Ishikawa (cell line): ENCODE results near the gene MLXIP.

Experiments used
- CEBPB ChIP-seq: IDR thresholded peaks from 2 replicates; pipeline ENCODE4 v1.6.1; 2012
- CREB1 ChIP-seq: IDR thresholded peaks from 2 replicates; pipeline ENCODE4 v1.6.1; 2012; ENCODE audit warnings: low read depth
- EGR1 ChIP-seq: IDR thresholded peaks from 2 replicates; pipeline ENCODE4 v1.6.1; 2012
- EP300 ChIP-seq: IDR thresholded peaks from 2 replicates; pipeline ENCODE4 v1.6.1; 2012; ENCODE audit warnings: borderline replicate concordance
- FOXM1 ChIP-seq: IDR thresholded peaks from 2 replicates; pipeline ENCODE4 v1.6.1; 2012; ENCODE audit warnings: low read depth, borderline replicate concordance
- MAX ChIP-seq: IDR thresholded peaks from 2 replicates; pipeline ENCODE4 v1.6.1; 2012
- NFIC ChIP-seq: IDR thresholded peaks from 2 replicates; pipeline ENCODE4 v1.6.1; 2012
- RAD21 ChIP-seq: IDR thresholded peaks from 2 replicates; pipeline ENCODE4 v1.6.1; 2012; ENCODE audit warnings: low read depth
- REST ChIP-seq: IDR thresholded peaks from 2 replicates; pipeline ENCODE4 v1.6.1; 2012; ENCODE audit warnings: low read depth, mild to moderate bottlenecking
- TAF1 ChIP-seq: IDR thresholded peaks from 2 replicates; pipeline ENCODE4 v1.6.1; 2012; ENCODE audit warnings: low read depth, mild to moderate bottlenecking
- TCF12 ChIP-seq: IDR thresholded peaks from 2 replicates; pipeline ENCODE4 v1.6.1; 2012; ENCODE audit warnings: low read depth
- TEAD4 ChIP-seq: IDR thresholded peaks from 2 replicates; pipeline ENCODE4 v1.6.1; 2012
- USF1 ChIP-seq: IDR thresholded peaks from 2 replicates; pipeline ENCODE4 v1.6.1; 2012
- YY1 ChIP-seq: IDR thresholded peaks from 2 replicates; pipeline ENCODE4 v1.6.1; 2012; ENCODE audit warnings: low read depth
- ZBTB7A ChIP-seq: IDR thresholded peaks from 2 replicates; pipeline ENCODE4 v1.6.1; 2012; ENCODE audit warnings: low read depth

Gene MLXIP

GRCh38 chr12:122174155-122174845 lies 95.7 kb downstream of the MLXIP start, which contains the start of gene IL31:
IL31 (minus strand) TSS chr12:122174221; CDS start chr12:122174172, 49 bp downstream.
- TF ChIP-seq RAD21 = no peak
- no peak for TF ChIP-seq REST
- TF ChIP-seq EGR1 = no peak
- no peak for TF ChIP-seq ZBTB7A
- no peak for TF ChIP-seq USF1

GRCh38 chr12:122176473-122176872 lies 97.9 kb downstream of the MLXIP start:
- TF ChIP-seq CEBPB = 0 out of 2 replicates have a peak, but pooled peaks have one; percentile 15

GRCh38 chr12:122182887-122183587 lies 104.5 kb downstream of the MLXIP start, which contains the start of gene LRRC43:
LRRC43 (plus strand) TSS chr12:122183123; CDS start chr12:122183145, 22 bp downstream.
- TF ChIP-seq TEAD4 (no peak), YY1 (no peak), EGR1 (no peak), CEBPB (no peak), RAD21 (no peak), NFIC (no peak), CREB1 (no peak), ZBTB7A (no peak), USF1 (no peak), EP300 (no peak)

GRCh38 chr12:122183588-122183940 lies 105.0 kb downstream of the MLXIP start:
- TF ChIP-seq RAD21 = no peak
- TF ChIP-seq MAX = no peak
- no peak for TF ChIP-seq TAF1
- no peak for TF ChIP-seq ZBTB7A
- TF ChIP-seq EGR1 = no peak

- TF ChIP-seq FOXM1 (no peak), MAX (no peak), TAF1 (no peak), EP300 (no peak), YY1 (no peak), NFIC (no peak), TCF12 (no peak), EGR1 (no peak), CEBPB (no peak), USF1 (no peak), CREB1 (no peak), TEAD4 (no peak), ZBTB7A (no peak), RAD21 (no peak), REST (no peak)
Observed at GRCh38 chr12:122184517-122184916, 106.0 kb downstream of the MLXIP start.

- TF ChIP-seq MAX (no peak), USF1 (no peak), RAD21 (no peak), EP300 (no peak), YY1 (no peak), ZBTB7A (no peak), FOXM1 (no peak), CREB1 (no peak), EGR1 (no peak), NFIC (no peak), TCF12 (no peak), REST (no peak)
Observed at GRCh38 chr12:122185079-122185478, 106.5 kb downstream of the MLXIP start.
